ENCODE data around the gene PSD2. TPM values are rescaled to one million over a fixed set of nuclear protein-coding genes. Genes with fewer than 3 reads are reported as not detected.

Gene PSD2
- total RNA-seq, 2 experiments from 2014 or later = not detected

GRCh38 chr5:139757727-139758509 is 37.7 kb upstream of the PSD2 start:
- DNase-seq = no peak
- H3K27ac Mint-ChIP-seq = no peak overlapping the region
- H3K36me3 Mint-ChIP-seq = no peaks in the 10 kb centered on the region
- ChIA-PET CTCF (interaction anchor here (1.0 to 2.6 kb wide), 3 partner anchors 8 to 17 kb away, joined by 5 to 13 read pairs (median 10); no protein-coding TSS in a partner anchor), POLR2A (no interaction called here)
- H3K4me3 Mint-ChIP-seq = no peak overlapping the region
- H3K4me1 Mint-ChIP-seq (ENCODE audit: low read depth) = peaks cover 13% of the 10 kb centered on the region
- peaks cover 39% of the 10 kb centered on the region for H3K27me3 Mint-ChIP-seq
- no peaks in the 10 kb centered on the region for H3K9me3 Mint-ChIP-seq
- intact Hi-C loops (cut with micrococcal nuclease) = no loop called here

- H3K27me3 Mint-ChIP-seq = peaks cover 46% of the 10 kb centered on the region
- H3K4me1 Mint-ChIP-seq (ENCODE audit: low read depth) = peaks cover 11% of the 10 kb centered on the region
- intact Hi-C loops (cut with micrococcal nuclease) = no loop called here
- ChIA-PET POLR2A (no interaction called here), CTCF (interaction anchor here (1.0 to 2.6 kb wide), 2 partner anchors 9 to 17 kb away, joined by 5 to 13 read pairs; no protein-coding TSS in a partner anchor)
- no peak overlapping the region for H3K27ac Mint-ChIP-seq
- H3K4me3 Mint-ChIP-seq = no peak overlapping the region
- DNase-seq = no peak
- H3K9me3 Mint-ChIP-seq = no peaks in the 10 kb centered on the region
- no peaks in the 10 kb centered on the region for H3K36me3 Mint-ChIP-seq
These were observed 37.0 kb upstream of the PSD2 start for GRCh38 chr5:139758510-139759075.

- Mint-ChIP-seq H3K27me3 (peaks cover 52% of the 10 kb centered on the region), H3K27ac (no peak overlapping the region), H3K4me3 (no peak overlapping the region), H3K9me3 (no peaks in the 10 kb centered on the region), H3K36me3 (no peaks in the 10 kb centered on the region), H3K4me1 (ENCODE audit: low read depth) (peaks cover 15% of the 10 kb centered on the region)
- CTCF ChIA-PET = interaction anchor here (1.0 to 2.6 kb wide), 2 partner anchors 8 to 16 kb away, joined by 5 to 13 read pairs; no protein-coding TSS in a partner anchor
- DNase-seq = no peak
- intact Hi-C loops (cut with micrococcal nuclease) = no loop called here
- POLR2A ChIA-PET = no interaction called here
These were observed 36.3 kb upstream of the PSD2 start for GRCh38 chr5:139759219-139759721.

GRCh38 chr5:139760066-139761056 is 35.2 kb upstream of the PSD2 start:
- Mint-ChIP-seq H3K36me3 (no peaks in the 10 kb centered on the region), H3K4me1 (ENCODE audit: low read depth) (peaks cover 19% of the 10 kb centered on the region), H3K27me3 (peaks cover 52% of the 10 kb centered on the region), H3K9me3 (no peaks in the 10 kb centered on the region), H3K27ac (no peak overlapping the region), H3K4me3 (no peak overlapping the region)
- DNase-seq = no peak
- POLR2A ChIA-PET = no interaction called here
- CTCF ChIA-PET = interaction anchor here (0.8 to 2.6 kb wide), 2 partner anchors 15 to 209 kb away, joined by 3 to 13 read pairs; no protein-coding TSS in a partner anchor
- intact Hi-C loops (cut with micrococcal nuclease) = no loop called here

- Mint-ChIP-seq H3K4me1 (ENCODE audit: low read depth) (peaks cover 20% of the 10 kb centered on the region), H3K27me3 (peaks cover 50% of the 10 kb centered on the region), H3K27ac (no peak overlapping the region), H3K4me3 (no peak overlapping the region), H3K36me3 (no peaks in the 10 kb centered on the region), H3K9me3 (no peaks in the 10 kb centered on the region)
- no peak for DNase-seq
- intact Hi-C loops (cut with micrococcal nuclease) = no loop called here
- CTCF ChIA-PET = interaction anchor here (0.8 kb wide), 1 partner anchor 208 kb away, joined by 3 read pairs; no protein-coding TSS in a partner anchor
- POLR2A ChIA-PET = no interaction called here
These were observed 34.6 kb upstream of the PSD2 start for GRCh38 chr5:139761057-139761450.

- intact Hi-C loops (cut with micrococcal nuclease) = no loop called here
- H3K36me3 Mint-ChIP-seq = no peaks in the 10 kb centered on the region
- ChIA-PET CTCF (no interaction called here), POLR2A (no interaction called here)
- H3K27ac Mint-ChIP-seq = peak overlapping the region; percentile 33
- H3K9me3 Mint-ChIP-seq = no peaks in the 10 kb centered on the region
- H3K4me3 Mint-ChIP-seq = no peak overlapping the region
- DNase-seq = no peak
- H3K4me1 Mint-ChIP-seq (ENCODE audit: low read depth) = peaks cover 16% of the 10 kb centered on the region
- H3K27me3 Mint-ChIP-seq = peaks cover 45% of the 10 kb centered on the region
These were observed 34.1 kb upstream of the PSD2 start for GRCh38 chr5:139761501-139761900.

GRCh38 chr5:139762615-139763170 is 32.9 kb upstream of the PSD2 start:
- Mint-ChIP-seq H3K4me1 (ENCODE audit: low read depth) (peaks cover 15% of the 10 kb centered on the region), H3K4me3 (no peak overlapping the region), H3K9me3 (no peaks in the 10 kb centered on the region), H3K27me3 (peaks cover 38% of the 10 kb centered on the region), H3K27ac (no peak overlapping the region), H3K36me3 (no peaks in the 10 kb centered on the region)
- intact Hi-C loops (cut with micrococcal nuclease) = no loop called here
- ChIA-PET CTCF (interaction anchor here (0.7 to 2.7 kb wide), 3 partner anchors 10 to 129 kb away, joined by 4 to 15 read pairs (median 5); no protein-coding TSS in a partner anchor), POLR2A (no interaction called here)
- DNase-seq = no peak

GRCh38 chr5:139763280-139763929 is 32.2 kb upstream of the PSD2 start:
- intact Hi-C loops (cut with micrococcal nuclease) = no loop called here
- peaks cover 15% of the 10 kb centered on the region for H3K4me1 Mint-ChIP-seq (ENCODE audit: low read depth)
- no peaks in the 10 kb centered on the region for H3K9me3 Mint-ChIP-seq
- H3K27ac Mint-ChIP-seq = no peak overlapping the region
- ChIA-PET POLR2A (no interaction called here), CTCF (interaction anchor here (0.7 to 3.9 kb wide), 10 partner anchors 9 to 135 kb away, joined by 3 to 17 read pairs (median 4); no protein-coding TSS in a partner anchor)
- H3K36me3 Mint-ChIP-seq = no peaks in the 10 kb centered on the region
- no peak for DNase-seq
- no peak overlapping the region for H3K4me3 Mint-ChIP-seq
- H3K27me3 Mint-ChIP-seq = peaks cover 38% of the 10 kb centered on the region

GRCh38 chr5:139763930-139764791 is 31.4 kb upstream of the PSD2 start:
- no peaks in the 10 kb centered on the region for H3K9me3 Mint-ChIP-seq
- intact Hi-C loops (cut with micrococcal nuclease) = no loop called here
- H3K4me3 Mint-ChIP-seq = no peak overlapping the region
- peaks cover 36% of the 10 kb centered on the region for H3K27me3 Mint-ChIP-seq
- no peak overlapping the region for H3K27ac Mint-ChIP-seq
- POLR2A ChIA-PET = no interaction called here
- no peak for DNase-seq
- no peaks in the 10 kb centered on the region for H3K36me3 Mint-ChIP-seq
- CTCF ChIA-PET = interaction anchor here (0.7 to 4.8 kb wide), 13 partner anchors 10 to 136 kb away, joined by 3 to 145 read pairs (median 4); no protein-coding TSS in a partner anchor
- peaks cover 15% of the 10 kb centered on the region for H3K4me1 Mint-ChIP-seq (ENCODE audit: low read depth)

- no peak for DNase-seq
- H3K4me1 Mint-ChIP-seq (ENCODE audit: low read depth) = peaks cover 15% of the 10 kb centered on the region
- H3K27ac Mint-ChIP-seq = no peak overlapping the region
- POLR2A ChIA-PET = interaction anchor here (1.0 to 1.4 kb wide), 2 partner anchors 129 to 131 kb away, joined by 4 to 8 read pairs; no protein-coding TSS in a partner anchor
- H3K27me3 Mint-ChIP-seq = peaks cover 34% of the 10 kb centered on the region
- no peaks in the 10 kb centered on the region for H3K36me3 Mint-ChIP-seq
- H3K4me3 Mint-ChIP-seq = peak overlapping the region; percentile 50
- H3K9me3 Mint-ChIP-seq = no peaks in the 10 kb centered on the region
- CTCF ChIA-PET = interaction anchor here (0.6 to 5.8 kb wide), 47 partner anchors 8 to 687 kb away, joined by 3 to 145 read pairs (median 5); partner anchors contain the start of gene PAIP2
- intact Hi-C loops (cut with micrococcal nuclease) = loop anchor here (1.0 to 5.0 kb wide), 2 partner anchors 132 to 343 kb away; no protein-coding TSS in a partner anchor
These were observed 30.7 kb upstream of the PSD2 start for GRCh38 chr5:139764886-139765408.
